Upper lobe of left lung (tissue), 6 donors: ENCODE measurements around the gene C17orf100. TPM values are rescaled to one million over a fixed set of nuclear protein-coding genes. Genes with fewer than 3 reads are reported as not detected.

Experiments
- ATAC-seq, 2 donors: fragments of 200-7000 bp; cut with Tn5 transposase; one replicate each; pipeline ENCODE4 v1.9.1; 2022; ENCODE audit warnings: mild to moderate bottlenecking in 2 of 2, moderate library complexity in 2 of 2; ENCODE audit not compliant: low FRiP score in 2 of 2
- DNase-seq, 2 donors: peaks; one replicate each; pipeline ENCODE4 v3.0.0-alpha.2; 2019 to 2020
- H3K27ac ChIP-seq, 4 donors: fragments of 200-600 bp; sonication (generic); one replicate each; pipeline ENCODE4 v1.5.1; 2016 to 2019
- H3K27me3 ChIP-seq, 4 donors: fragments of 200-600 bp; sonication (generic); one replicate each; pipeline ENCODE4 v1.5.1; 2017 to 2019
- H3K36me3 ChIP-seq, 4 donors: fragments of 200-600 bp; sonication (generic); one replicate each; pipeline ENCODE4 v1.5.1; 2016 to 2019
- H3K4me1 ChIP-seq, 4 donors: fragments of 200-600 bp; sonication (generic); one replicate each; pipeline ENCODE4 v1.5.1; 2018 to 2019
- H3K4me3 ChIP-seq, 4 donors: fragments of 200-600 bp; sonication (generic); one replicate each; pipeline ENCODE4 v1.5.1; 2017 to 2019; ENCODE audit warnings: mild to moderate bottlenecking in 2 of 4, moderate library complexity in 1 of 4
- H3K9me3 ChIP-seq, 4 donors: fragments of 200-600 bp; sonication (generic); one replicate each; pipeline ENCODE4 v1.5.1; 2018 to 2019
- CTCF ChIP-seq, 6 experiments: fragments of 450-650 bp in 4 of 6; fragments of 200-600 bp in 2 of 6; sonication (generic) in 2 of 6; IDR thresholded peaks; one replicate each; pipeline ENCODE4 v1.5.1; 2016 to 2019; ENCODE audit warnings: antibody characterized with exemption in 6 of 6
- EP300 ChIP-seq, 4 donors: sonication (generic); formaldehyde crosslinking; IDR thresholded peaks; one replicate each; pipeline ENCODE4 v1.5.1; 2017; ENCODE audit warnings: antibody characterized with exemption in 4 of 4, control low read depth in 2 of 4
- POLR2A ChIP-seq, 4 donors: fragments of 450-650 bp; IDR thresholded peaks; one replicate each; pipeline ENCODE4 v1.5.1; 2016 to 2017; ENCODE audit warnings: antibody characterized with exemption in 4 of 4, mild to moderate bottlenecking in 2 of 4
- POLR2AphosphoS5 ChIP-seq, 2 donors: sonication (generic); formaldehyde crosslinking; IDR thresholded peaks; one replicate each; pipeline ENCODE4 v1.5.1; 2017; ENCODE audit warnings: antibody characterized with exemption in 2 of 2
- WGBS, 2 donors: methylation state at CpG; one replicate each; pipeline ENCODE4 v1.1.5; 2017 to 2018; 5-methylcytosine and 5-hydroxymethylcytosine counted together
- total RNA-seq, 6 donors: library from RNA; depleted of rRNA in 4 of 6; stranded (reverse); fragments of >200 nt in 4 of 6; gene quantifications; one replicate each; pipeline versions ENCODE4 v1.1.0 to v1.2.1, GENCODE V29; 2016 to 2021
- donor health status: DM: no; HTN: no; CAD: no; lungs with moderate emphysema.
- donor health status: DM: no; HTN: yes; CAD: no; lungs with severe emphysema.

The C17orf100 gene
- total RNA-seq = 1 to 10 TPM in 3 of 6 donors, under 1 TPM in 3; 0.78 to 7.3 (median 1.3) TPM

GRCh38 chr17:6651354-6651918 lies at the start of gene C17orf100, which contains the start of gene MED31:
TSS of gene C17orf100 (plus strand) at chr17:6651762. CDS start at chr17:6651914, 152 bp downstream.
TSS of gene MED31 (minus strand) at chr17:6651605. CDS start at chr17:6651528, 77 bp downstream.
- WGBS, 2 donors = 1 to 2% methylated on average over 8 to 34 of the region's 35 CpGs
- Histone ChIP-seq H3K4me3 (peak within 1 kb of the TSS; percentile 70 to 95 (median 73)), H3K27me3 (peaks cover 0 to 6% (median 2%) of the 10 kb centered on the region in 4 donors), H3K9me3 (no peaks in the 10 kb centered on the region), H3K36me3 (peaks cover 0 to 29% (median 6%) of the 10 kb centered on the region in 4 donors), H3K27ac (peak within 1 kb of the TSS; percentile 80 to 94 (median 92)), H3K4me1 (peaks cover 27 to 40% (median 33%) of the 10 kb centered on the region in 4 donors)
- peak; percentile 96 to 99 for DNase-seq
- TF ChIP-seq POLR2A (IDR thresholded peaks at IDR 0.05) = peak in 3 of 4 donors; percentile 47 to 80 (median 47)
- peak in 1 of 4 donors; percentile 42 for TF ChIP-seq EP300 (IDR thresholded peaks at IDR 0.05)
- TF ChIP-seq POLR2AphosphoS5 (IDR thresholded peaks at IDR 0.05) = peak; percentile 86 to 95
- TF ChIP-seq CTCF (IDR thresholded peaks at IDR 0.05) = peak in 1 of 6 experiments; percentile 7
- peak; percentile 99 for ATAC-seq

- H3K9me3 ChIP-seq = no peaks in the 10 kb centered on the region
- no peak for TF ChIP-seq CTCF (IDR thresholded peaks at IDR 0.05)
- TF ChIP-seq POLR2A (IDR thresholded peaks at IDR 0.05) = no peak
- no peak for TF ChIP-seq POLR2AphosphoS5 (IDR thresholded peaks at IDR 0.05)
- TF ChIP-seq EP300 (IDR thresholded peaks at IDR 0.05) = no peak
- ATAC-seq = no peak
- no peak overlapping the region for H3K4me3 ChIP-seq
- H3K4me1 ChIP-seq = peaks cover 27 to 39% (median 29%) of the 10 kb centered on the region in 4 donors
- peaks cover 0 to 41% (median 24%) of the 10 kb centered on the region in 4 donors for H3K36me3 ChIP-seq
- no peak for DNase-seq
- H3K27me3 ChIP-seq = no peaks in the 10 kb centered on the region
- WGBS, 2 donors = 93 to 97% methylated on average over 2 of the region's 2 CpGs
- no peak overlapping the region for H3K27ac ChIP-seq
These were observed 49.4 kb upstream of the C17orf100 start for GRCh38 chr17:6602141-6602540.

GRCh38 chr17:6603744-6604325 lies 47.7 kb upstream of the C17orf100 start:
- no peak overlapping the region for H3K4me3 ChIP-seq
- WGBS, 2 donors = 59 to 70% methylated on average over 3 of the region's 3 CpGs
- no peaks in the 10 kb centered on the region for H3K9me3 ChIP-seq
- TF ChIP-seq EP300 (IDR thresholded peaks at IDR 0.05) = no peak
- no peak for TF ChIP-seq POLR2A (IDR thresholded peaks at IDR 0.05)
- TF ChIP-seq POLR2AphosphoS5 (IDR thresholded peaks at IDR 0.05) = no peak
- no peak for TF ChIP-seq CTCF (IDR thresholded peaks at IDR 0.05)
- H3K27ac ChIP-seq = no peak overlapping the region
- peaks cover 9 to 58% (median 38%) of the 10 kb centered on the region in 4 donors for H3K36me3 ChIP-seq
- DNase-seq (peak in 1 of 2 donors; percentile 46), ATAC-seq (no peak)
- no peaks in the 10 kb centered on the region for H3K27me3 ChIP-seq
- peaks cover 14 to 23% (median 15%) of the 10 kb centered on the region in 4 donors for H3K4me1 ChIP-seq

GRCh38 chr17:6605142-6605541 lies 46.4 kb upstream of the C17orf100 start:
- TF ChIP-seq EP300 (IDR thresholded peaks at IDR 0.05) (no peak), CTCF (IDR thresholded peaks at IDR 0.05) (no peak), POLR2AphosphoS5 (IDR thresholded peaks at IDR 0.05) (no peak), POLR2A (IDR thresholded peaks at IDR 0.05) (no peak)
- ATAC-seq (no peak), DNase-seq (peak in 1 of 2 donors; percentile 3)
- no peak overlapping the region for H3K4me3 ChIP-seq
- H3K9me3 ChIP-seq = no peaks in the 10 kb centered on the region
- H3K27me3 ChIP-seq = no peaks in the 10 kb centered on the region
- 92 to 93% methylated on average over 2 to 6 of the region's 6 CpGs for WGBS, 2 donors
- peaks cover under 1 to 10% (median 3%) of the 10 kb centered on the region in 4 donors for H3K4me1 ChIP-seq
- H3K27ac ChIP-seq = no peak overlapping the region
- peaks cover 10 to 70% (median 48%) of the 10 kb centered on the region in 4 donors for H3K36me3 ChIP-seq
